ENCODE results near the gene H2AZ2.

- TF ChIP-seq, protein P1, sequence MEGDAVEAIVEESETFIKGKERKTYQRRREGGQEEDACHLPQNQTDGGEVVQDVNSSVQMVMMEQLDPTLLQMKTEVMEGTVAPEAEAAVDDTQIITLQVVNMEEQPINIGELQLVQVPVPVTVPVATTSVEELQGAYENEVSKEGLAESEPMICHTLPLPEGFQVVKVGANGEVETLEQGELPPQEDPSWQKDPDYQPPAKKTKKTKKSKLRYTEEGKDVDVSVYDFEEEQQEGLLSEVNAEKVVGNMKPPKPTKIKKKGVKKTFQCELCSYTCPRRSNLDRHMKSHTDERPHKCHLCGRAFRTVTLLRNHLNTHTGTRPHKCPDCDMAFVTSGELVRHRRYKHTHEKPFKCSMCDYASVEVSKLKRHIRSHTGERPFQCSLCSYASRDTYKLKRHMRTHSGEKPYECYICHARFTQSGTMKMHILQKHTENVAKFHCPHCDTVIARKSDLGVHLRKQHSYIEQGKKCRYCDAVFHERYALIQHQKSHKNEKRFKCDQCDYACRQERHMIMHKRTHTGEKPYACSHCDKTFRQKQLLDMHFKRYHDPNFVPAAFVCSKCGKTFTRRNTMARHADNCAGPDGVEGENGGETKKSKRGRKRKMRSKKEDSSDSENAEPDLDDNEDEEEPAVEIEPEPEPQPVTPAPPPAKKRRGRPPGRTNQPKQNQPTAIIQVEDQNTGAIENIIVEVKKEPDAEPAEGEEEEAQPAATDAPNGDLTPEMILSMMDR (IDR thresholded peaks at IDR 0.05; ENCODE audit: insufficient read depth, low read depth, low read length), result no peak
- TF ChIP-seq EZH2 (IDR thresholded peaks at IDR 0.05; ENCODE audit: insufficient read depth, low read length), result no peak
Measured at GRCh38 chr7:44883961-44884620, 36.2 kb upstream of the H2AZ2 start.
